Right hindlimb (tissue), 1 donor: ENCODE results near the gene MEIS3.
A peak's percentile ranks its signal among the peaks of the same experiment; 100 is the strongest.
"Not testable (repeated sequence)": the region's sequence is repeated elsewhere in the genome, so short reads cannot be mapped to it uniquely, and the experiment has no call there.

Source experiments
- DNase-seq: peaks from one replicate; pipeline ENCODE4 v3.0.0-alpha.2; 2018

The MEIS3 gene

DNA sequence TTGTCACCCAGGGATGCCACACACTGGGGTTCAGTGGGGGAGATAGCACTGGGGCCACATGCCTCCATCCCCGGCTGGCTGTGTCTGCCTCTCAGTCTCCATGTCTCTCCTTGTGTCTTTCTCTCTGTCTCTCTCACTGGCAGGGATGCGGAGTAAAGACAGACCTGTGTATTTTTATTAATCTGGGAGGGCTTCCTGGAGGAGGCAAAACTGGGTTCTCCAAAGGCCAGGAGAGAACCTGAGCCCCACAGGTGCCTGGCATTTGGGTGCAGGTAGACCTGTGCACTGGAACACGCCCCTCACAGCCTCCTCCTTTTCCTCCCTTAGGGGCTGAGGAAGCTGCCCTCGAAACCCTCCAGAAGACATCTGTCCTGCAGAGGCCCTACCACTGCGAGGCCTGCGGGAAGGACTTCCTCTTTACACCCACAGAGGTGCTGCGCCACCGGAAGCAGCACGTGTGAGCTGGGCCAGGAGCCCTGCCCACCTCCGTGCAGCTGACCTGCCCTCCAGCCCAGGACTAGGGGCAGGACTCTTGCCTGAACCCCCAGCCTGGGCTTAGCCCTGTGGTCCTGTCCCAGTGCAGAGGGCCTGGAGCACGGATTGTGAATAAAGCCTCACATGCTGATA lies 37.6 kb downstream of the MEIS3 start:
- no peak for DNase-seq

DNA sequence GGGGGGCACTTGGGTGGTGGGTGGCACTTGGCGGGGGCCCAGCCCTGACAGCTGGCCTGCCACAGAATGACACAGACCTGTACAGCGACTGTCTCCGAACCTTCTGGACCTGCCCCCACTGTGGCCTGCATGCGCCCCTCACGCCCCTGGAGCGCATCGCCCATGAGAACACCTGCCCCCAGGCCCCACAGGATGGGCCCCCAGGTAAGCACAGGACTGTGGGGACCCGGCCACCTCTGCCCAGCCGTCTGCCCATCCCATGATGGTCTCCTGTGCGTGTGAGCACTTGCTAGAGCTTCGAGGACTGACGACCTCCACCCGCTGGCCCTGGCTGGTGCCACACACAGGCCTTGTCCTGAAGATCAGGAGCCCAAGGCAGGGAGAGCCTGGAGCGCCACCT lies 38.2 kb downstream of the MEIS3 start:
- DNase-seq: no peak

DNA sequence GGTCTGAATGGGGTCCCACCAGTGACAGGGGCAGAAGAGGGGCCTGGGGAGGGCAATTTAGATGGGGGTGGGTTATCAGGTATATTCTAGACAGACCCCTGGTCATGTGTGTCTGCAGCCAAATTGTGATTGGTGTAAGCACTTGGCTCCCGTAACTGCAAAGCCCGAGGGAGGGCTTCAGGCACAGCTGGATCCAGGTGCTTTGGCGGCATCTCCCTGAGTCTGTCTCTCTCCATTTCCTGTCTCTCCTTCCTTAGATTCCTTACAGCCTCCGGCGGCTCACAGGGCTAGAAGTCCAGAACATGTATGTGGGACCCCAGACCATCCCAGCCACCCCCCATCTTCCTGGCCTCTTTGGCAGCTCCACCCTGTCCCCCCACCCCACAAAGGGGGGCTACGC lies 38.8 kb downstream of the MEIS3 start:
- no peak for DNase-seq

DNA sequence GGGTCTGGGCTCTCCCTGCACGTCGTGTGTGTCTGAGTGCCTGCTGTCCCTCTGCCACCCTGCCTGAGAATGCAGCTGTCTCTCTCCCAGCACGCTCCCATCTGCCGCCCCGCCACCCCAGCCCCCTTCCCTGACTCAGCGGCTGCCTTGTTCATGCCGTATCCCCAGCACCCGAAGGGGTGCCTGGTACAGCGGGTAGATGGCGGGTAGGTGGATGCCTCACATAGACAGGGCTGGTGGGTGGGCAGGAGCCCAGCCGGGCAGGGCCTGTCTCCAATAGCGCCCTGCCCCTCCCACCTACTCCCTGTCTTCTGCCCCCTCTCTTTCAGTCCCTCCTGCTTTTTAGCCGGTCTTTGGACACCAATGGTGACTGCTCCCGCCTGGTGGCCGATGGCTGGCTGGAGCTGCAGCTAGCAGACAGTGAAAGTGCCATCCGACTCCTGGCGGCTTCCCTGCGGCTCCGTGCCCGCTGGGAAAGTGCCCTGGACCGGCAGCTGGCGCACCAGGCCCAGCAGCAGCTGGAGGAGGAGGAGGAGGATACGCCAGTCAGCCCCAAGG lies 39.9 kb downstream of the MEIS3 start:
- peak; percentile 47 for DNase-seq

DNA sequence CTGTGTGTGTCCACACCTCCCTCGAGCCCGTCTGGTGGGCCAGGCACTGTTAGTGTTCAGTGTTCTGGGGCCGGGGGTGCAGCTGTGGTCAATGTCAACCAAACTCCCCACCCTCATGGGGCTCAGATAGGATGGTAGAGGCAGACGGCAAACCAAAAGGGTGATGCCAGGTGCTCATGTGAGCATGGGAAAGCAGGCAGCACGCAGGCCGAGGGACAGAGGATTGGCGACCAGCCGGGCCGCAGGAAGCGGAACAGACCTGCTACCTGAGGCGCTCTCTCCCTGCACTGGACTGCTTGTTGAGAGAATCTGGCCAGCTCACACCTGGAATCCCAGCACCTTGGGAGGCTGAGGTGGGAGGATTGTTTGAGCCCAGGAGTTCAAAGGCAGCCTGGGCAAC lies 41.1 kb downstream of the MEIS3 start:
- DNase-seq: no peak

DNA sequence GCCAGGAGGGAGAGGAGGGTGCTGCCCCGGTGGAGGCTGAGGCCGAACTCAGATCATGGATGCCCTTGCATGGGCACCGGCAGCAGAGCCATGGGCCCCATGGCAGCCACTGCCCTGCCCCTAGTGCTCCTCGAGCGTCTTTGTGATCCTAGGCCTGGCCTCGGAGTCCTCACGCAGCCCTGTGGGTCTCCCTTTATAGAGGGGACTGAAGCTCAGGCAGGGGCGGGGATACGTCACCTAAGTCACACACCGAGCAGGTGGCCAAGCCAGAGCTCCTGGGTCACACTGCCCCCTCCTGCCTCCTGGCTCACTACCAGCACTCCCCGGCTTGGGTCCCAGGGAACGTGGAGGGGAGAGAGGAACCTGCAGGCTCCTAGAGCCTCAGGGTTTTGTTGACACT lies 41.5 kb downstream of the MEIS3 start:
- DNase-seq: no peak

DNA sequence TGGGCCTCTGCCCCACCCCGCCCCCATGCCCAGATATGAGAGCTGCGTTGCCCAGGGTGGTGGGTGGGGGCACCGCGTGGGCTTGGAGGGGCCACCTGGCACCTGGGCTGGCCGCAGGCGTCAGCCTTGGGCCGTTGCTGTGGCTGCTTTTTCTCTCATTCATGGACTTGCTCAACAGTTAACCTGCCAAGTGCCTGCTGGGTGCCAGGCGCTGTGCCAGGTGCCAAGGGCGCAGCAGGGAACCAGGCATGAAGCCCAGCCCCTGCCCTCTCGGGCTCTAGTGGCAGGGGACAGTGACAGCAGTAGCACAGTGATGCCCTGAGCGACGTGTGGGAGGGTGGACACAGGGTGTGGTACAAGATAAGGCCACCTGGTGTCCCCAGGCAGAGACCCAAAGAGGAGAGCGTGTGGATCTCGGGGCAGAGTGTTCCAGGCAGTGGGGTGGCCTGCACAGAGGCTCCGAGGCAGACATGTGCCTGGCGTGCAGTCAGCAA lies 42.1 kb downstream of the MEIS3 start:
- DNase-seq: no peak

DNA sequence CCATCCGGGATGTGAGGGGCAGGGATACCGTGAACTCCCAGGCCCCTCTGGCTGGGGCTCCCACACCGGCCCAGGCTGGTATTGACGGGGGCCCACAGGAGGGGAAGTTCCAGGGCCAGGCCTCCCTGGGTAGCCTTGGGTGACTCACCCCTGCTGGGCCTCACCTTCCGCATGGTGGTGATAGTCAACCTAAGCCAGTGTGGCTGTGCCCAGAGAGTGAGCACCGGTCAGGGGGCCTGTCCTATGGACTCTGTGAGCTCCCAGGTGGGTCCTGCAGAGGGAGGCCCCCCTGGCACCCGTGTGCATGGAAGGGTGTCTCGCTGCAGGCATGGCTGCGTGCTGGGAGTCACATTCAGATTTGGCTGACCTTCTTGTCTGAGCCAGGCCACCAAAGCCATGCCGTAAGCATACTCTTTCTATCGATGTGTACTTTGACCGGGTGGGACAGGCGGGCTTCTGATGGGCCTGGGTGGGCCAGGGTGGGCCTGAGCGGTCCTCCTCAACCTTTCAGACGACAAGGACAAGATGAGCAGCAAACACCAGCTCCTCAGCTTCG lies 42.7 kb downstream of the MEIS3 start:
- no peak for DNase-seq

DNA sequence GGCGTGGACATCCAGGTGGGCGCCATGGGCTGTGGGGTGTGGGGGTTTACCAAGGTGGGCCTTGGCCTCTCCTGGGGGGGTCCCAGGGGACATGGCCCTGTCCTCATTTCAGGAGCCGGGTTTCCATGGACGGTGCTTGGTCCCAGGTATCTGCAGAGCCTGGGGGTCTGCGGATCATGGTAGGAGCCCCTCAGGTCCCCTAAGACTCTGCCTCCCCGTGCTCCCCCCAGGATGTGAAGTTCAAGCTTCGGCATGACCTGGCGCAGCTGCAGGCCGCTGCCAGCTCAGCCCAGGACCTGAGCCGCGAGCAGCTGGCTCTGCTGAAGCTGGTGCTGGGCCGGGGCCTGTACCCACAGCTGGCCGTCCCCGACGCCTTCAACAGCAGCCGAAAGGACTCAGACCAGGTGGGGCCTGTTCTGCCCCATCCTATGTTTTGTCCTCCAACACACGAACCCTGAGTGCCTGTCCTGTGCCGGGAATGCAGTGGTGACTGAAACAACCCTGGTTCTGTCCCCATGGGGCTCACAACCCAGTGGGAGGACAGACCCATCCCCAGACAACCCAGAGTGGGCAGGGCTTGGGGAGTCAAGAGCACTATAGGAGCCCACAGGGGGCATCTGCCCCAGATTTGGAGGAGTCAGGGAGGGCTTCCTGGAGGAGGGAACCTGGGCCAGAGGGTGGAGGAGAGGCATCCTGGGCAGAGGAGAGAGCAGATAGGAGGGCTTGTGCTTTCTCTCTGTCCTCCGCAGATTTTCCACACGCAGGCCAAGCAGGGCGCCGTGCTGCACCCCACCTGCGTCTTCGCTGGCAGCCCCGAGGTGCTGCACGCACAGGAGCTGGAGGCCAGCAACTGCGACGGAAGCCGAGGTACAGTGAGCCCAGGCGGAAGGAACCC lies 43.4 kb downstream of the MEIS3 start:
- DNase-seq: no peak

DNA sequence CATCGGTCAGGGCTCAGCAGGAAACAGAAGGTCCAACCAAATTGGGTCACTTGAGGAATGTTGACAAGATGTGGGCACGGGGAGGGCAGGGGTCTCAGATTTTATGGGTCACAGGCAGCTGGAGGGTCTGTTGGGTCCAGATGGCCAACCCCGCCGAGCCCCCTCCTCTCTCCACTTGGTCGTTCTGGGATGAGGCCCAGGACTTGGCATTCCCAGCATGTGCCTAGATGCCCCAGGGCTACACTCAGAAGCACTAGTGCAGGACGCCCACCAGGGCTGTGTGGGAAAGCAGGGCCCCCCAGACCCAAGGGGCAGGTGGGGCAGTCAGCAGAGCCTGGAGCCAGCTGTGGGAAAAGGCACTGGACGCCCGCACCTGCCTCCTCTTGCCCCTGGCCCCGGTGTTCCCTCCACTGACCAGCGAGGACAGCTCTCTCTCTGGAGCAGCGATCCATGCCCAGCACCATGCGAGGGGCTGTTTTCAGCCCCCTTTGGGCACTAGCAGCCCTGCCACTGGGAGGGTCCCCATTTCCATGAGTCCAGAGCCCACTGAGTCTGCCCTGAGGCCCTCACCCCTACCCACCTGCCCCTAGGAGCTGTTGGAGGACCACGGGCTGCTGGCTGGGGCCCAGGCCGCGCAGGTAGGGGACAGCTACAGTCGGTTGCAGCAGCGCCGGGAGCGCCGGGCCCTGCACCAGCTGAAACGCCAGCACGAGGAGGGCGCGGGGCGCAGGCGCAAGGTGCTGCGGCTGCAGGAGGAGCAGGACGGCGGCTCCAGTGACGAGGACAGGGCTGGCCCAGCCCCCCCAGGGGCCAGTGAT lies 44.2 kb downstream of the MEIS3 start:
- no peak for DNase-seq

DNA sequence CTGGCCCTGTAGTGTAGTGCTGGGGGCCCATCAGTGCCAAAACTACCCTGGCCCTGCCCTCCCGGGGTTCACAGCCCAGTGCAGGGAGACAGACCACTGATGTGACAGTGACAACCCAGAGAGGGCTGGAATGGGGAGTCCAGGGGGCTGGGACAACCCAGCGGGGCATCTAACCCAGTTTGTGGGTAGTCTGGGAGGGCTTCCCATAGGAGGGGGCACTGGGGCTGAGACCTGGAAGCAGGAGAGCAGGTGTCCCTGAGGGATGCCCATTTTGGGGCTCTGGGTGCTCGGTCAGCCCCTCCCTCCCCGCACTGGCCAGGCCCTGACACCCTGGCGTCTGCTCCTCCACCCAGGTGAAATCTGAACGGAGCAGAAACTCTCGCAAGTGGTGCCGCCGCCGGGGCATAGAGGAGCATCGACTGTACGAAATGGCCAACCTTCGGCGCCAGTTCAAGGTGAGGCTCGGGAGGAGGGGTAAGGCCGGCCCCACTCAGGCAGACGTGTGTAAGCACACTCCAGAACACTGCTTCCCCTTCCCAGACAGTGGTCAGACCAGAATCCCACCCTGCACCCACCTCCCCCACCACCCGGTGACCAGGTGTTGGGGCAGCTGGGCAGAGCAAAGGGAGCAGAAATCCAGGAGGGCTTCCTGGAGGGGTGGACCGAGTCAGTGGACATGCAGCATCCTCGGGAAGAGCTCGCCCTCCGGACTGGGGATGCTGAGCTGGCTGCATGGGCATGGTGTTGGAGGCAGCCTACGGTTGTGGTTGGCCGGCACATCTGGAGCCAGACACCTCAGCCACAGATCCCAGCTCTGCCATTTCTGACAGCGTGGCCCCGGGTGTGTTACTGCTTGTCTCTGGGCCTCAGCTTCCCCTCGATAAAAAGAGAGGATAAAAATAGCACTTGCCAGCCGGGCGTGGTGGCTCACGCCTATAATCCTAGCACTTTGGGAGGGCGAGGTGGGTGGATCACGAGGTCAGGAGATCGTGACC lies 45.8 kb downstream of the MEIS3 start:
- DNase-seq: no peak

DNA sequence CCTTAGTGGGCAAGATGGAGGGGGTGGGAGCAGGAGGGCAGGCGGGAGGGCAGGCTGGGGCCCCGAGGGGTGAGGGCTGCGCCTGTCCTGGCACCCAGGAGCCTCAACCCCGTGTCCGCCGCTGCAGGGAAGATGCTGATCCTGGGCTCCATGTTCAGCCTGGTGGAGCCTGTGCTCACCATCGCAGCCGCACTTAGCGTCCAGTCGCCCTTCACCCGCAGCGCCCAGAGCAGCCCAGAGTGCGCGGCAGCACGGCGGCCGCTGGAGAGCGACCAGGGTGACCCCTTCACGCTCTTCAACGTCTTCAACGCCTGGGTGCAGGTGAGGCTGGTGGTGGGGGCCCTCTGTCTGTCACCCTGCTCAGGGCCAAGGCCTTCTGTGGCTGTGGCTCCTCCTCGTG lies 46.7 kb downstream of the MEIS3 start:
- DNase-seq: no peak

DNA sequence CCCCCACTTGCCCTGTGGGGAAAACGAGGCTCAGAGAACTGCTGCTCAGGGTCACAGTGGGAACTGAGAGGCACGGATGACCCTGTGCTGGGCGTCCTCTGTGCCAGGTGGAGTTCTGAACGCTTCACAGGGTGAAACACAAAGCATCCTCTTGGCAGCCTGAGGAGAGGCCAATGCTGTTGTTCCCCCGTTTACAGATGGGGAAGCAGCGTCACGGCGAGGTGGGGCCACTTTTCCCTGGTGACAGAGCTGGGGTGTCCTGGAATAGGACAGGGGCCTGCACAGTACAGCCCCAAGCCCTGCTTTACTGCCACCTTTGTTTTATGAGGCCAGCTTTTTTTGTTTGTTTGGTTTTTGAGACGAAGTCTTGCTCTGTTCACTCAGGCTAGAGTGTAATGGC lies 48.1 kb downstream of the MEIS3 start:
- no peak for DNase-seq

DNA sequence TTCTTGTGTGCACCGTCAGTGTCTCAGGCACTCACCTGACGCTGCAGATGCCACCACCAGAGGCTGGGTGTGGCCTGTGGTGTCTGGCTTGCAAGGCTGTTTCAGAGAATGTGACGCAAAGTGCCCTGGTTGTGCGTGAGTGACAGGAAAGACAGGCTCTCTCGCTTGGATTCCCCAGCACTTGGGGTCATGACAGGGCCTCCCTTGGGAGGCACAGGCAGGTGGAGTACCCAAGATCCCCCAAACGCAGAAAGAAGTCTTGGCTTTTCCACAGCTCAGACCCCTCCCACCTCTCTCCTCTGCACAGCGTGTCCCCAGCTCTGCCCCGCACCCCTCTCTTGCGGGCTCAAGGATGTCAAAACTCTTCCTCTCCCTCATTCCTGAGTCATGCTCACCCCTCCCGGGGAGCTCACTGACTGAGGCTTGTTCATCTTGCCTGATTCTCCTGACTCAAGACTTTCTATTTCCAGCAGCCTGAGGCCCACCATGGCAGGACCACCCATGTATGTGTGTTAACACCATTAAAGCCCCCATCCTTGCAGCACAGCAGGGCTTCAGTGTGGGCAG lies 49.2 kb downstream of the MEIS3 start:
- DNase-seq: no peak

DNA sequence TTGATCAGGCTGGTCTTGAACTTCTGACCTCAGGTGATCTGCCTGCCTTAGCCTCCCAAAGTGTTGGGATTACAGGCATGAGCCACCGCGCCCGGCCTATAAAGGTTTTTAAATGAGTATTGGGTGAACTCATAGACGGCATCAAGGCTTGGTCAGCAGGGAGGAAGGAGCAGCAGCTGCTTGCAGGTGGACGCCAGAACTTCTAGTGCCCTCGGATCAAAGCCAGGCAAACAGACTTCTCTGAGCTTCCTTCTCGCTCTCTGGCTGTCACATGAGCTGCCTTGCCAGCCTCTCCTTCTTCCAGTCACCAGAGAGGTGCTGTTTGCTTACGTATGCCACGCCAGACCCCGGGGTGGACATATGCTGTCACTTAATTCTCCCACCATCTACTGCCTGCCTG lies 53.9 kb downstream of the MEIS3 start:
- not testable (repeated sequence) for DNase-seq

DNA sequence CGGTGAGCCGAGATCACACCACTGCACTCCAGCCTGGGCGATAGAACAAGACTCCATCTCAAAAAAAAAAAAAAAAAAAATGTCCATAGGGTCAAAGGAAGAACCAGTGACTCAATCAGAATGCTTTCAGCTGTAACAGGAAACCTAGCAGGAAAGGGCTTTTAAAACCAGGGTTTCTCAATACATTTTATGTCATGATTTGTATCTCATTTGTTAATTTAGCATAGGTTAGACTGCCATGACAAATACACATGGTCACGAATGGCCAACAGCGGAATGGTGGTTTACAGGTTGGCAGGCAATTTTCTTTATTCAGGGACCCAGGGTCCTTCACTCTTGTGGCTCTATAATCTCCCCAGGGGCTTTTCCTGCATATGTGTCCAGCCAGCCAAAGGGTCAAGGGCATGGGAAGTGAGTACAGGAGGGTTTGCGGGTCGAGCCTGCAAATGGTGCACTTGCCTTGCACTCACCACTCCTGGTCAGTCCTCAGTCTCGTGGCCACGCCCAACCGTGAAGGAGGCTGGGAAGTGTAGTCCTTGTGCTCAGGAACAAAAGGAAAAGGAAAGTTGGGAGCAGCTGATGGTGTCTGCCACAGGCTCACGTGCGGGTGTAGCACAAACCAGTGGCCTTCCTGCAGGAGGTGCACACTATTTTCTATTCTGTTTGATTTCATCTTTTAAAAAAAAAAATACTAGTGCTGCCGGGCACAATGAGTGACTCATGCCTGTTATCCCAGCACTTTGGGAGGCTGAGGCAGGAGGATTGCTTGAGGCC lies 55.4 kb downstream of the MEIS3 start:
- DNase-seq: no peak

DNA sequence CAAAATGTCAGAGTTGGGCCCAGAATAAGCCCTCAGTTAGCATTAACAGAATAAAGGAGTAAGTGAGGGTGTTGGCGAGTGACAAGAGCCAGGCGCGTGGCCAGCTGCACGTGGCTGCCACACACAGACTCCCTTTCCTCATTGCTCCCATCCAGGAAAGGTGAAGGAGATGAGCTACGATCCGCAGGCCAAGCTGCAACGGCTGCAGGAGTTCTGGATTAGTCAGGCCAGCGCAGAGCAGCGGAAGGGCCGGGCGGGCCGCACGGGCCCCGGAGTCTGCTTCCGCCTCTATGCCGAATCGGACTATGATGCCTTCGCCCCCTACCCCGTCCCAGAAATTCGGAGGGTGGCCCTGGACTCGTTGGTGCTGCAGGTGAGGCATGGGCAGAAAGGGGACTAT lies 57.0 kb downstream of the MEIS3 start:
- DNase-seq: no peak

DNA sequence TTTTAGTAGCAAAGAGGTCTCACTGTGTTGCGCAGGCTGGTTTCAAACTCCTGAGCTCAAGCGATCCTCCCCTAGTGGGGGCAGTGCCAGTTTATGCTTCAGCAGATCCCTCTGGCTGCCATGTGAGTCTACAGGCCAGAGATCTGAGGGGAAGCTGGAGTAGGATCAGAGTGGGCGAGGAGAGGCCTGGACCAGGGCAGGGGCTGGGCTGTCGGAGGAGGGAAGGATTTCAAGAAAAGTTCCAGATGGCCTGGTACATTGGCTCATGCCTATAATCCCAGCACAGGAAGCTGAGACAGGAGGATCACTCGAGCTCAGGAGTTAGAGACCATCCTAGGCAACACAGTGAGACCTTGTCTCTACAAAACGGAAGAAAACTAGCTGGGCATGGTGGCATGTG lies 60.4 kb downstream of the MEIS3 start:
- no peak for DNase-seq

DNA sequence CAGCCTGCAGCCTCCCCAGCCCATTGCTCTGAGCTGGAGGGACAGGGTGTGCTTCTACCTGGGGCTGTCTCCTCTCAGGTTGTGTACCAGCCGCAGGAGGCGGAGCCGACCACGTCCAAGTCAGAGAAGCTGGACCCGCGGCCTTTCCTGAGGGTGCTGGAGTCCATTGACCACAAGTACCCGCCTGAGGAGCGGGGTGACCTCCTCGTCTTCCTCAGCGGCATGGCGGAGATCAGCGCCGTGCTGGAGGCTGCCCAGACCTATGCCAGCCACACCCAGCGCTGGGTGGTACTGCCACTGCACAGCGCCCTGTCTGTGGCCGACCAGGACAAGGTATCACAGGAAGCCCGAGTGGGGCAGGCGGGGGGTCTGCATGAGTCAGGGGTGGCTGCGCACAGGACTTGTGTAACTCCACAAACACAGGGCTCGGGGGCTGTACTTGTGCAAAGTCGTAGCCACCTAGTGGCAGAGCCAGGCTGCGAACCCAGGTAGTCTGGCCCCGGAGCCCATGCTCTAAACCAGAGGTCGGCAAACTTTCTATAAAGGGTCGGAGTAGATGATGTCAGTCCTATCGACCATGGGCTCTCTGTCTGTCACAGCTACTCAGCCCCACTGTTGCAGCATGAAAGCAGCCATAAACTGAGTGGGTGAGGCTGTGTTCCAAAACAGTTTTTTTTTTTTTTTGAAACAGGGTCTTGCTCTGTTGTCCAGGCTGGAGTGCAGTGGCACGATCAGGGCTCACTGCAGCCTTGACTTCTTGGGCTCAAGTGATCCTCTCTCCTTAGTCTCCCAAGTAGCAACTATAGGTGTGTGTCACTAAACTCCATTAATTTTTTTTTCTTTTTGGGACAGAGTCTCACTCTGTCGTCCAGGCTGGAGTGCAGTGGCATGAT lies 61.3 kb downstream of the MEIS3 start:
- no peak for DNase-seq
